Cardiac muscle cell (in vitro differentiated cells and primary cell): ENCODE data around the gene IRGQ. TPM values are rescaled to one million over a fixed set of nuclear protein-coding genes. Genes with fewer than 3 reads are reported as not detected.
"Not testable (repeated sequence)": the region's sequence is repeated elsewhere in the genome, so short reads cannot be mapped to it uniquely, and the experiment has no call there.

Source experiments
- DNase-seq, 2 donors: peaks; one replicate each; pipeline versions ENCODE4 v3.0.0 to v3.0.0-alpha.2; 2010 to 2017; ENCODE audit warnings: low read depth in 1 of 2, low spot score in 1 of 2
- H3K27ac ChIP-seq: fragments of 200-600 bp; sonication (generic); 2 replicates; pipeline ENCODE4 v1.5.1; 2016
- H3K27me3 ChIP-seq: fragments of 200-600 bp; sonication (generic); 2 replicates; pipeline ENCODE4 v1.6.0; 2016; ENCODE audit warnings: control low read depth
- H3K36me3 ChIP-seq: fragments of 200-600 bp; sonication (generic); 2 replicates; pipeline ENCODE4 v1.5.1; 2016; ENCODE audit warnings: control low read depth
- H3K4me1 ChIP-seq: fragments of 200-600 bp; sonication (generic); 2 replicates; pipeline ENCODE4 v1.8.1; 2017; ENCODE audit warnings: low read depth, mild to moderate bottlenecking, mixed run types
- H3K4me3 ChIP-seq: fragments of 200-600 bp; sonication (generic); 2 replicates; pipeline ENCODE4 v1.5.1; 2016; ENCODE audit warnings: mild to moderate bottlenecking
- H3K9me3 ChIP-seq: fragments of 200-600 bp; sonication (generic); 2 replicates; pipeline ENCODE4 v1.5.1; 2017; ENCODE audit warnings: low read depth, mild to moderate bottlenecking, control low read depth
- polyA plus RNA-seq: library from polyadenylated mRNA; unstranded; fragments of >200 nt; fragmentation: Nextera tagmentation; extraction: Ambion mirVana; gene quantifications from 2 replicates; pipeline ENCODE4 v1.2.1, GENCODE V29; 2016
- total RNA-seq: library from RNA; depleted of rRNA; stranded (reverse); fragments of >200 nt; gene quantifications from 2 replicates; pipeline ENCODE4 v1.2.3, GENCODE V29; 2016
- TF ChIP-seq, protein P1 (sequence below): IDR thresholded peaks from 2 replicates; pipeline ENCODE4 v1.5.1; 2012; ENCODE audit warnings: low read depth, mild to moderate bottlenecking, low read length

Gene IRGQ
- total and polyA plus RNA-seq, 2 experiments from 2014 or later = 21.1 to 49.6 TPM

DNA sequence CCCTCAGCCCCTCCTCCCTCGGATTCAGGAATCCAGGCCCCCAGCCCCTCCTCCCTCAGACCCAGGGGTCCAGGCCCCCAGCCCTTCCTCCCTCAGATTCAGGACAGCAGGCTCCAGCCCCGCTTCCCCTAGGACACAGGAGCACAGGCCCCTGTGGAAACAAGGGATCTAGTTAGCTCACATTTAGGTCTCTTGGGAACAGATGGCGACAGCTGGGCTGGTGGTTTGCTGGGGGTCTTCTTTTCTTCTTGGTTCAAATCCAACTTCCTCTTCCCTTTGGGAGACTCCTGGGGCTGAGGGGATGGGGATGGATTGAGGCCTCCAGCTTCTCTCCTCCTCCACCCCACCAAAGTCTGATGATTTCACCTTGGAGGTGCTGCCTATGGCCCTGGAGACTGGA is 43.3 kb downstream of the IRGQ start:
- no peaks in the 10 kb centered on the region for H3K27me3 ChIP-seq
- no peak overlapping the region for H3K27ac ChIP-seq

DNA sequence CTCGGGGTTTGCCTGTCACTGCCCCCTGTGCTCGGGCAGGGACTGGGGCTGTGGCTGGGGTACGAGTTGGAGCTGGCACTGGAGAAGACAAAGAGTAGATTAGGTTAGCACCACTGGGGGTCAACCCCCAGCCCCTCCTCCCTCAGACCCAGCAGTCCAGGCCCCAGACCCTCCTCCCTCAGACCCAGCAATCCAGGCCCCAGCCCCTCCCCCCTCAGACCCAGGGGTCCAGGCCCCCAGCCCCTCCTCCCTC is 43.8 kb downstream of the IRGQ start:
- H3K4me1 ChIP-seq = no peaks in the 10 kb centered on the region
- TF ChIP-seq, protein P1, sequence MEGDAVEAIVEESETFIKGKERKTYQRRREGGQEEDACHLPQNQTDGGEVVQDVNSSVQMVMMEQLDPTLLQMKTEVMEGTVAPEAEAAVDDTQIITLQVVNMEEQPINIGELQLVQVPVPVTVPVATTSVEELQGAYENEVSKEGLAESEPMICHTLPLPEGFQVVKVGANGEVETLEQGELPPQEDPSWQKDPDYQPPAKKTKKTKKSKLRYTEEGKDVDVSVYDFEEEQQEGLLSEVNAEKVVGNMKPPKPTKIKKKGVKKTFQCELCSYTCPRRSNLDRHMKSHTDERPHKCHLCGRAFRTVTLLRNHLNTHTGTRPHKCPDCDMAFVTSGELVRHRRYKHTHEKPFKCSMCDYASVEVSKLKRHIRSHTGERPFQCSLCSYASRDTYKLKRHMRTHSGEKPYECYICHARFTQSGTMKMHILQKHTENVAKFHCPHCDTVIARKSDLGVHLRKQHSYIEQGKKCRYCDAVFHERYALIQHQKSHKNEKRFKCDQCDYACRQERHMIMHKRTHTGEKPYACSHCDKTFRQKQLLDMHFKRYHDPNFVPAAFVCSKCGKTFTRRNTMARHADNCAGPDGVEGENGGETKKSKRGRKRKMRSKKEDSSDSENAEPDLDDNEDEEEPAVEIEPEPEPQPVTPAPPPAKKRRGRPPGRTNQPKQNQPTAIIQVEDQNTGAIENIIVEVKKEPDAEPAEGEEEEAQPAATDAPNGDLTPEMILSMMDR = no peak
- H3K9me3 ChIP-seq = no peaks in the 10 kb centered on the region
- no peak overlapping the region for H3K27ac ChIP-seq
- no peak overlapping the region for H3K4me3 ChIP-seq
- H3K27me3 ChIP-seq = no peaks in the 10 kb centered on the region
- no peak for DNase-seq
- H3K36me3 ChIP-seq = peaks cover 32% of the 10 kb centered on the region

More for the DNA sequence above, 43.3 kb downstream of the IRGQ start:
- Histone ChIP-seq H3K4me1 (no peaks in the 10 kb centered on the region), H3K36me3 (peaks cover 32% of the 10 kb centered on the region), H3K9me3 (no peaks in the 10 kb centered on the region), H3K4me3 (no peak overlapping the region)
- no peak for DNase-seq
- TF ChIP-seq, protein P1 = no peak

DNA sequence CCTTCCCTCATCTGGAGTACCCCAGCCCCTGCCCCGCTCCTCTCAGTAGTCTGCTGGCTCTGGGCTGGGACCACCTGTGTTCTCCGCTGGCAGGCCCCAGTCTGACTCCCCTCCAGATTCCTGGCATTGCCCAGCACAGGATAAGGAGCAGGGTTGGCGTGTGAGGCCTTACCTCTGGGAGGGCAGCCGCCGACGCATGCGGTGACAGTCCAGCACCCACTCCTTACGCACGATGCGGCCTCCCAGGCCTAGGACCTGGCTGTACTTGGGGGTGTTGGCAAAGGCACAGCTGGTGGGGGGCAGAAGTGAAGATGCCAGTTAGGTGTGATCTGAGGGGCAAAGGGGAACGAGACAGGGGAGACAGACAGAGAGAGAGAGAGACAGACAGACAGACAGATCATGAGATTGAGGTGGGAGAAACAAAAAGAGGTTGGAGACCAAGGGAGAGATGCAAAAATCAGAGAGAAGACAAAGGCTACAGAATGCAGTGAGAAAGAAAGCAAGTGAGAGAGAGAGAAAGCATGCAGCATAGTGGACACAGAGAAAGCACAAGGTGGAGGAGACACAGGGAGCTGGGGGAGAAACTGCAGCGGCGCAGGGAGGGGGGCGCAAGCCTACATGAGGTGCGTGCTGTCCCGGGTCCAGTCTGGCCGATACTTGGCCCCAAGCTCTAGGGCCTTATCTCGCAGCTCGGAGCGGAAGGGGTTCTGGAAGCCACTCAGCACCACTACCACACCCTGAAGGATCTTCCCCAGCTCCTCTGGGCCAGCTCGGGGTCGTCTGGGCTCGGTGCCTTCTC is 44.3 kb downstream of the IRGQ start:
- Histone ChIP-seq H3K4me1 (no peaks in the 10 kb centered on the region), H3K36me3 (peaks cover 32% of the 10 kb centered on the region), H3K27ac (no peak overlapping the region), H3K9me3 (no peaks in the 10 kb centered on the region), H3K4me3 (no peak overlapping the region), H3K27me3 (no peaks in the 10 kb centered on the region)
- DNase-seq = no peak
- TF ChIP-seq, protein P1 = no peak

DNA sequence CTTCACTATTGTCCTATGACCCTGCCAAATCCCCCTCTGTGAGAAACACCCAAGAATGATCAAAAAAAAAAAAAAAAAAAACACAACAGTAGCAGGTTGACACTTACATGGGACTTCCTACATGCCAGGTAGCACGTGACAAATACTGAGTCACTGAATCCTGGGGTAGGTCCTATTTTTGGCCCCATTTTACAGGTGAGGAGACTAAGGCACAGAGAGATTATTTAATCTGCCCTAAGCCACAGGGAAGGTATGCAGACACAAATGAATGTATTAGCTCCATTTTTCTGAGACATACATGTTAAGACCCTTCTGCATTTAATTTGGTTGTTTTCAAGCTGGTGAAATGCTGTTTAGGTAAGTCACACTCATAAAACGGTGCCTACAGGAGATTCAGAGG is 47.2 kb downstream of the IRGQ start:
- peaks cover 42% of the 10 kb centered on the region for H3K36me3 ChIP-seq
- H3K27me3 ChIP-seq = no peaks in the 10 kb centered on the region
- no peaks in the 10 kb centered on the region for H3K9me3 ChIP-seq
- H3K27ac ChIP-seq = no peak overlapping the region
- H3K4me1 ChIP-seq = no peaks in the 10 kb centered on the region
- no peak for DNase-seq
- TF ChIP-seq, protein P1 = no peak
- H3K4me3 ChIP-seq = no peak overlapping the region

DNA sequence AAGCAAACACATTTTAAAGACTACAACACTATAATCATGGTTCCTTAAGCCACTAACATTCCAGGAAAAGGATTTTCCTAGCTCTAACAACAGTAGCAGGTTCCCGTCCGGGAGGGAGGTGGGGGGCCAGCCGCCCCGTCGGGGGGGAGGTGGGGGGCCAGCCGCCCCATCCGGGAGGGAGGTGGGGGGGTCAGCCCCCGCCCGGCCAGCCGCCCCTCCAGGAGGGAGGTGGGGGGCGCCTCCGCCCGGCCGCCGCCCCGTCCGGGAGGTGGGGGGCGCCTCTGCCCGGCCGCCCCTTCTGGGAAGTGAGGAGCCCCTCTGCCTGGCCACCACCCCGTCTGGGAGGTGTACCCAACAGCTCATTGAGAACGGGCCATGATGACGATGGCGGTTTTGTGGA is 48.0 kb downstream of the IRGQ start:
- H3K27ac ChIP-seq, DNase-seq, H3K4me3 ChIP-seq, H3K9me3 ChIP-seq, H3K4me1 ChIP-seq, H3K27me3 ChIP-seq: not testable (repeated sequence)
- peaks cover 44% of the 10 kb centered on the region for H3K36me3 ChIP-seq

DNA sequence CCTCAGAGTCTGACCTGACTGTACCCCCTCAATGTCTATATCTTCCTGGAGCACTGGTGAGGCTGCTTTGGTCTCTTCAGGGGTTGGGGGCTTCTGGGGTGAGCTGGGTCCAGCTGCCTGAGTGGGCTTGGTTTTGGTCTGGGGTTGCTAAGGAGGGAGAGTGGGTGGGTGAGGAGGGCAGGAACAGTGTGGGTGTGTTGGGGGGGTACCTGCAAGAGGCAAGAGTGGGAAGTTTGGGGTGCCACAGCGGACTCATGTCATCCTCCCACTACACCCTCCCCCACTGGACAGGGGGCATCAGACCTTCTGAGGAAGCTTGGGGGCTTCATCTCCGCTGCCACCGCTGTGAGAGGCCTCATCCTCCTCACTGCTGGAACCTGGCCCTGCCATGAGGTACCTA is 49.4 kb downstream of the IRGQ start:
- H3K4me1 ChIP-seq = no peaks in the 10 kb centered on the region
- H3K36me3 ChIP-seq = peaks cover 45% of the 10 kb centered on the region
- H3K9me3 ChIP-seq = no peaks in the 10 kb centered on the region
- H3K27ac ChIP-seq = no peak overlapping the region
- TF ChIP-seq, protein P1 = no peak
- no peaks in the 10 kb centered on the region for H3K27me3 ChIP-seq
- H3K4me3 ChIP-seq = no peak overlapping the region
- no peak for DNase-seq
